HG02840 (cell line): Measurements from ENCODE around the gene ERMP1.
"Not testable (repeated sequence)": the region's sequence is repeated elsewhere in the genome, so short reads cannot be mapped to it uniquely, and the experiment has no call there.

Experiments
- ATAC-seq: cut with Tn5 transposase; IDR thresholded peaks from one replicate; pipeline ENCODE4 v1.9.1; 2021; ENCODE audit warnings: mild to moderate bottlenecking, moderate library complexity, moderate number of reproducible peaks; ENCODE audit not compliant: unreplicated experiment, low FRiP score

The ERMP1 gene

DNA sequence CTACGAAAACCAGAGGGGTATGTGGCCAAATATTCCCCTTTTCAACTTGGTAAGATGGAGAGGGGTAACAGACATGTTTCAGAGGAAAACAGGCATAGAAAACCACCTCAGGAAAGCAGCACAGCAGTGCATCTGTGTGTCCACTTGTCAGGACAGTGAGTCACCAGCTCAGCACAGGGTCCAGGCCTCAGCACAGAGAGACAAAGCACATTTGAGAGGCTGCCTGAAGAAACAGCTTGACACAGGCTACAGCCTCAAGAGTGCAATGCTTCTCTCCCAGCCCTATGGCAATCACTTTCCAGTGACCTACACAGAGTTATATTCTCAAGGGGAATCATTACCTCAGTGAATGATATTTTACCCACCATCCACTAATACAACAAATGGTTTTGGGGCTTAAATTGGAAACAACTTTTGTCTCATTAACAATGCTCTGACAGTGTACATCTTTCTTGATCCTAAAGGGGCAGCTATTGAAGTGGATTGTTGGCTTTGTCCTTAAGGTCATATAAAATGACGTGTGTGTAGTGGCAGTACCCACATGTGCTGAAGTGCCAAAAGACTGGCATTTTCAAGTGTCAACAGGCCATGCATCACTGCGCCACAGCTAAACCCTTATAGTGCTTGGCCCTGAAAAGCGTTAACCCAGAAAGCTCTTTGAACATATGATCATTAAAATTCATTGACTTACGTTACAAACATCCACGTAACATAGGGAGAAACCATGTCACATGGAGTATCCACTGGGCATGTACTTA is 46.4 kb downstream of the ERMP1 start:
- no peak for ATAC-seq

DNA sequence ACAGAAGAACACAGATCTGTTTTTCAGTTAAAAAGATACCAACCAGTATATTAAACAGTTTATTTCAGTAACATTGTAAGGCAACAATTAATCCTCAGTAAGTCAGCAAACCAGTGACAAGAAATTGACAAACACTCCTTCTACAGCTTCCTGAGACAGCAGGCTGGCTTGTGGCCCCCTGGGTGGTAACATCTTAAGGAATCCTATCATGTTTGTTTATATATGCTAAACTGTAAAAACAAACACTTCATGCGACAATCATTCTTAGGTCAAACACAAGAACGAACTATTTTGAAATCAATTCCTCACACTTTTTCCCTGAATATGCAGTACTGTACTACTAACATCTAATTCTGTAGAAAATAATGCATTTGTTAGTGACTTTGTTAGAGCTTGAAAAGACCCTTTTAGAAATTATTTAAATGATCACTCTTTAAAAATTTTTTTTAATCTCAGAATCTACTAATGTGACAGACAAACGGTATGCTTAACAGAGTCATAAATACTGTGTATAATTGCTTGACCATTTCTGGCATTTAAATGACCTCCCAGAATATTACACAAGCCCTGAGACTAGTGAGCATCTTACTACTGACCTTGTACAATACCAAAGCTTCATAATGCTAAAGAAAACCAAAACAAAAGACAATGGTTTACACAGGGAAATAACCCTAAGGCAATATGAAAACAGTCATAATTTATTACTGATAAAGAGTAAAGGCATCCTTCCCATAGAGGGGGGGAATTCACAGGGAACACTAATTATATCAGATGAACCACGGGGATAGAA is 48.2 kb downstream of the ERMP1 start:
- ATAC-seq = no peak

DNA sequence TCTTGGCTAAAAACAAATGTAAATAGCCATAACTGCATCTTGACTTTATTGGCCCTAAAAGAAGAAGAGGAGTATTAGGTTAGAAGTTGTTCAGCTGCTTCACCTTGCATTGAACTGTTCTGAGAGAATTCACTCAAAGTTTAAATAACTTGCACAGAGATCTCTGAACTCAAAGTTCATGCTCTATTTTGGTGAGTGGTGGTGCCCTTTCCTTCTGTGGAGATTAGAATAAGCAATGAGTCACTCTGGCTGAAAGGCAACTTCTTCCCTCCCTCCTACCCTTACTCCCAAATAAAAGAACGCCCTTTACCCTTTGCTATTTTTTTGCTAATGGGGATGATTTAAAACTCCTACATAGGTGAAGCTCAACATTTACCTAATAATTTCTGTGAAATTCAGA is 48.9 kb downstream of the ERMP1 start:
- ATAC-seq = no peak

DNA sequence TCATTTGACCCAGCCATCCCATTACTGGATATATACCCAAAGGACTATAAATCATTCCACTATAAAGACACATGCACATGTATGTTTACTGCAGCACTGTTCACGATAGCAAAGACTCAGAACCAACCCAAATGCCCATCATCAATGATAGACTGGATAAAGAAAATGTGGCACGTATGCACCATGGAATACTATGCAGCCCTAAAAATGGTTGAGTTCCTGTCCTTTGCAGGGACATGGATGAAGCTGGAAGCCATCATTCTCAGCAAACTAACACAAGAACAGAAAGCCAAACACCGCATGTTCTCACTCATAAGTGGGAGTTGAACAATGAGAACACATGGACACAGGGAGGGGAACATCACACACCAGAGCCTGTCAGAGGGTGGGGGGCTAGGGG is 49.5 kb downstream of the ERMP1 start:
- ATAC-seq = not testable (repeated sequence)

DNA sequence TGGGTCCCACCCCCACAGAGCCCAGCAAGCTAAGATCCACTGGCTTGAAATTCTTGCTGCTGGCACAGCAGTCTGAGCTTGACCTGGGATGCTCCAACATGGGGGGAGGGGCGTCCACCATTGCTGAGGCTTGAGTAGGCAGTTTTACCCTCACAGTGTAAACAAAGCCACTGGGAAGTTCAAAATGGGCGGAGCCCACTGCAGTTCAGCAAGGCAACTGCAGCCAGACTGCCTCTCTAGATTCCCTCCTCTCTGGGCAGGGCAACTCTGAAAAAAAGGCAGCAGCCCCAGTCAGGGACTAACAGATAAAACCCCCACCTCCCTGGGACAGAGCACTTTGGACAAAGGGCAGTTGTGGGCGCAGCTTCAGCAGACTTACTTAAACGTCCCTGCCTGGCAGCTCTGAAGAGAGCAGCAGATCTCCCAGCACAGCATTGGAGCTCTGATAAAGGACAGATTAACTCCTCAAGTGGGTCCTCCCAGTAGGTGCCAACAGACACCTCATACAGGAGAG is 53.2 kb downstream of the ERMP1 start:
- not testable (repeated sequence) for ATAC-seq

DNA sequence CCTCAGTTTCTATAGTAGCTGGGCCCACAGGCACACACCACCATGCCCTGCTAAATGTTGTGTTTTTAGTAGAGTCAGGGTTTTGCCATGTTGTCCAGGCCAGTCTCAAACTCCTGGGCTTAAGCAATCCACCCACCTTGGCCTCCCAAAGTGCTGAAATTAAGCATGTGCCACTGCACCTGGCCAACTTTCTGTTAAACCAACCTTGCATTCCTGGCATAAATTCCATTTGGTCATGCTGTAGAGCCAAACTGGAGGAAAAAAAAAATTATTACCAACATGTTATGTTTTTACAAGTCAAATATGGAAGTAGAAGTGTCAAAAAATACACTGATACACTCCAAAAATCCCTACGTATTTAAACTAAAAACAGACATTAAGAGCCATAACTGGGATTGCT is 54.1 kb downstream of the ERMP1 start:
- ATAC-seq = no peak

DNA sequence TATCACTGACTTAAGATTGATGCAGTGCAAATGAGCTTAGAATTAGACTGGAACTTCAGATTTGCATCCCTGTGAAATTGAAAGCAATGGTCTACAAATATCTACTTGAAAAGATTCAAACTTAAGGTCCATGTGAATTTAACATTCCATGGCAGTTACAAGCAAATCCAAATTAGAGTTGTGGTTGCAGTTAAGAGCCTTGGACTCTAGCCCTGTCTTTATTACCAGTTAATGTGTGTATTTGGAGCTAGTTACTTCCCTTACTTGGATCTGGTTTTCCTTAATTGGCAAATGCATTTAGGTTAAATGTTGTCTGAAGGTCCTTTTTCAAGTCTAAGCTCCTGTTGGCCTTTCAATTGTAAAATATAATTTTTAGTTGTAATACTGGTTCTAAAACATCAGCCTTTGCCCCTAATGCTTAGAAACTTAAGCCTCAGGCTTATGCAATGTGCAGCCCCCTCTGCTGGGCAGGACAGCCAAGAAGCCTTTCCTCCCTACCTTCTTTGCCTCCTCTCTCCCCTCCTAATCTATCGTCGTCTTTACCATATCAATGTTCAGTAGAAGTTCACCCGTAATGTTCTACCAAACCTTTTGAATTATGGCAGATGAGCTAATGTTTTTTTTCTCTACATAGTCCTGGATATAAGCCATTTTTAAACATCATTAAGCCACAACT is 59.5 kb downstream of the ERMP1 start:
- ATAC-seq = no peak

DNA sequence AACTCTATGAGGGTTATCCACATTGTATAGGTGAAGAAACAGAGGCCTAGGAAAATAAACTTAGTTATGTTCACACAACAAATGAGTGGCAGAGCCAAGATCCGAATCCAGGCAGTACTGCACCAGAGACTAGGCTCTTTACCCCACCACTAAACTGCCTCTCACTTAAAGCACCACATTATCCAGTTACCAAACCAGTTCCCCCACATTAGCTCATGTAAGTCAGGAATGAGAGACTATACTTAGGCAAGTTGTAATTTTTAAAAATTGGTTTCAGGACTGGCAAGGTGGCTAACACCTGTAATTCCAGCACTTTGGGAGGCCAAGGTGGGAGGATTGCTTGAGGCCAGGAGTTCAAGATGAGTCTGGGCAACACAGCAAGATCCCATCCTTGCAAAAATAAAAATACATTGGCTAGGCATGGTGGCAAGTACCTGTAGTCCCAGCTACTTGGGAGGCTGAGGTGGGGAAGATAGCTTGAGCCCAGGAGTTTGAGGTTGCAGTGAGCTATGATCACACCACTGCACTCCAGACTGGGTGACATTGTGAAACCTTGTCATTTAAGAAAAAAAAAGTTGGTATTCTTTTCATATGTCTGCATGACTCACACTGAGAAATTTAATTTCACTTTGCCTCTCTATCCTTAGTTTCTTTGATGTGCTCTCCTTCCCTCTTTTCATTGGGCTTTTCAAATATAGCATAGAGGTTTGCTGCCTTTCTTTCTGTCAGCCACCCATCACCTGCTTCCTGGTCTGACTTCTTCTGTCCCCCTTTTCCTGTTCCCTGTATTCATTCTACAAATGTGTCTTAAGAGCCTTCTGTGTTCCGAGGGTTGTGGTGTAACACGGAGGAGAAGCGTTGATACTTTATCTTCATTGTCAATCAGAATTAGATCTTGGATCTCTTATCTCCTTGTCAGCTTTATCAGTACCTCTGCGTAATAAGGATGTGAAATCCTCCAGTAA is 64.7 kb downstream of the ERMP1 start:
- no peak for ATAC-seq

DNA sequence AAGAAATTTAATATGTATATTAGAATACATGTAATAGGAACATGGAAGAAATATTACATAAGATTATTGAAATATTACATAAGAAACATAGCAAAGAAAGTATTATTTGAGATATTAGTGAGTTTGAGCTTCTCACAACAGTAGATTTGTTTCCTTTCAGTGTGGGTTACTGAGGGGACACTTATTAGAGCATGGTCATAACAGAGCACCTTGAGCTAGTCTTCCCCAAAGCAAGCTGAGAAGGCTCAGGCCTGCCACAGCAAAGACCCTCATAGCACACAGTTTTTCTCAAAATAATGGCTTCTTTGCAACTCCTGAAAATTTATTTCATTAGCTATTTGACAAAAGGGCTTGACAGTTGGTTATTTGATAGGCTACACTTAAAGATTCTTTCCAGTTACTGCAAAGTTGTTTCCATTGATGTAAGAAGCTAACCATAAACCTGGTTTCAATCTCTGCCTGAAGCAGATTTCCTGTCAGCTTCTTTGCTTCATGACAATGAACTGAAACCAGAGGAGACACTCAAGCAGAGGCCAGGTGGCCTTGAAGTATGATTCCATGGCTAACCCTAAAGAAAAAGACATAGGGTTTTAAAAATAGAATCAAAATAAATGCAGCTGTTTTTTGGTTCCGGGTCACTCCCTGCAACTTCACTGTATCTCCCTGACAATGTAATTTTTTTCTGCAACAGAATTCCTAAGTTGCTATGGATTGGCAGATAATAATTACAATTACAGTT is 68.6 kb downstream of the ERMP1 start:
- ATAC-seq = no peak

DNA sequence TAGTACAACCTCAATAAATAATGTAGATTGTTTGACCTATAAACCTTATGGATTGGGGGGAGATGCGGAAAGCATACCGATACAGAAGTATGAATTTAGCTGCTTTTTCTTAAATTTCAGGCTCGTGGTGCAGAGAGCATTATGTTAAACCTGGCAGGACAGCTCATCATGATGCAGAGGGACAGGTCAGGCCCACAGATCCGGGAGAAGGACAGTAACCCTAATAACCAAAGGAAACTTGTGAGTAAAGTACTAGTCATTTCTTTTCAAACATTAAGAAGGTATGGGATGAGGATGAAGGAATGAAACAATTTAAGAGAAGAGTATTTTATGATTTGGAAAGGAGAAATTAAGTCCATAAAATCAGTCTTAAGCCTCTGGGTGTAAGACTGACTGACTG is 70.5 kb downstream of the ERMP1 start:
- ATAC-seq = no peak

DNA sequence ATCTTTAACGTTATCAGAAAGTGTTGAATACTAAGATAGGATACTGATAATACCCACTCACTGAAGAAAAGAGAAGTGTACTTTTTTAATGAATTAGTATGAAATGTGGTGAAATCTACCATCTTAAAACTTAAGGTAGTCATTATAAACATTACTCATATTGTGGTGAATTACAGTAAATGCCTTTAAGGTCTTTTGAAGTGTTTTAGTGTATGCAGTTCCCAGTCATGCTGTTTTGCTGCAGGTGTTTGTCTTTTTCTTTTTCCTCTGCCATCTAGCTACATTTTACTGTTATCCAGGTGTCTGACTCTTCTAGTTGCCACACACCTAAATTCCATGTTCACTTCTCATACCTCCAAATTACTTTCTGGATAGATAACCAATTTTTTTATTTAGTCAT is 72.6 kb downstream of the ERMP1 start:
- ATAC-seq = no peak

DNA sequence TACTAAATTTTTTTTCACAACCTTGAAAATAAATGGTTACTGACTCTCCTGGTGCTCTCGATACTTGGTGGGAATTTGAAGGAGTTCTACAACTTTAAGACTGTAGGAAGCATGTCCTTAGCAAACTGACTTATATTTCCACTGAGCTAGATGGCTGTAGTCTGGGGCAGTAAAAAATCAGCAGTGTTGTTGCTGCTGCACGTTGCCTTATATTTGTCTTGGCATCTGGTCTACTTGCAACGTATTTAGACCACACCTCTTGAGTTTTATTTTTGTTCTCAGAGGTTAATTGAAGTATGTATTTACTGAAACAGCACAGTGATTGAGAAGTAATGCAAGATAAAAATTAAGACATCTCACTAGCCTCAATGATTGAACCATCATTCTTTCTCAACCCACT is 76.3 kb downstream of the ERMP1 start:
- no peak for ATAC-seq

DNA sequence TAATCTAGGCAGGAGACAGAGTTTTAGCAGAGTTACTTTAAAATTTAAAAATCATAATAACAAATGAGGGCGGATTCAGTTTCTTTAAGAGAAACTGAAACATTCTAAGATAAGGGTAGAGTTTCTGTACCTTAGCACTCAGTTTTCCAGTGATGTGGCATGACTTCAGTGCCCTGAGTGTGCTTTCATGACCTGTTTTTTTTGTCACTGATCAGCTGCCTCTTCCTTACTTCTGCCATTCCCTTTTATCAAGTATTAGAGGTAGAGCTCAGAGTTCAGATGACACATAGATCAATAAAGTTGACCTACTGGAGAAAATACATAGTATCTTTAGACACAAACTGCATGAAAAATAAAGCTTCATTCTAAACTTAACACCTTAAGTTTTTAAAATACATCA is 82.3 kb downstream of the ERMP1 start:
- no peak for ATAC-seq

DNA sequence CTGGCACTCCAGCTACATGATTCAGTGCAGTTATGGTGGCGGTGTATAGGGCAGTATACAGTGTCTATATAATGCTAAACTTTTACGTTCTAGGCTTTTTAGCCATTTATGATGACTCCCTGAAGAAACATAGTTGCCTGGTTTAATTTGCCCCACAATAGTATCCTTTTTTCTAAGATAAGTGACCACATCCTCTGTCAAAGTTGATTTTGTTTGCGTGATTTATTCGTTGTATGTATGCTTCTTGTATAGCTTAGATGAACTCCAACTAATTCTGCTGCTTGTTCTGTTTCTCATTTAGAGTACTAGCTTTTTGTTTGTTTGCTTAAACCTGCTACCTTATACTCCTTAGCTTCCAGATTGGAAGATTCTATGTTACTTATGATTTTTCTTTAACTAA is 83.6 kb downstream of the ERMP1 start:
- no peak for ATAC-seq

DNA sequence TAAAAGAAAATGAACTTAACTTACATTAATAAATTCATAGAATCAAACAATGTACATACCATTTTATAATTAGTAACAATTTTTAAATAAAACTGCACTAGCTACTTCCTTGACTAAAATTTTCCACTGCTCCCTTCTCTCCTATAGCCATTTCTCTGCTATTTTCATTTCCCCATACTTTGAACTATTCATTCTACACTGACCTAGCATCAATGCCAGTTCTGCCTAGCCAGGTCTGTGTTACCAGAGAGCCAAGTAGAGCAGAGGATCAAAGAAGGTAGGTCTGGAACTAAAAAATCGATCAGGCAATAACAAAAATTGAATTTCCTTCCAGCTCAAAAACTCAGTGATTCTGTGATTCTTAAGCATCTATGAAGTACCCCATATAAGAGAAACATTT is 84.5 kb downstream of the ERMP1 start:
- no peak for ATAC-seq

DNA sequence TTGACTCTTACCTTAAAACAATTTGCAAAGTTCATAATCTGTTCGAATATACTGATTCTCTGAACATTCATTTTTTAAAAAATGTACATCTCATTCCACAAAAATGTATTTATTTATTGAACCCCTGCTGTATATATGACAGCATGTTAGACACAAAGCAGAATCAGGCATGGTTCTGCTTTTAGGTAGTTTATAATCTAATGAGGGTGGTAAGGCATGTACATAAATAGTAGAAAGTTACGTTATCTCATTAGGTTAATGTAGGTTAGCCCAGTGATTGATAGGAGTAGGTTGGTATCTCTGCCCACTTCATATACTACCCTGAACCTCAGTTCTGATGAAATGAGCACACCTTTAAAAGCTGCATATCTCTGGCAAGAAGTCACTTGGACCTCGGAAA is 89.8 kb downstream of the ERMP1 start:
- no peak for ATAC-seq

DNA sequence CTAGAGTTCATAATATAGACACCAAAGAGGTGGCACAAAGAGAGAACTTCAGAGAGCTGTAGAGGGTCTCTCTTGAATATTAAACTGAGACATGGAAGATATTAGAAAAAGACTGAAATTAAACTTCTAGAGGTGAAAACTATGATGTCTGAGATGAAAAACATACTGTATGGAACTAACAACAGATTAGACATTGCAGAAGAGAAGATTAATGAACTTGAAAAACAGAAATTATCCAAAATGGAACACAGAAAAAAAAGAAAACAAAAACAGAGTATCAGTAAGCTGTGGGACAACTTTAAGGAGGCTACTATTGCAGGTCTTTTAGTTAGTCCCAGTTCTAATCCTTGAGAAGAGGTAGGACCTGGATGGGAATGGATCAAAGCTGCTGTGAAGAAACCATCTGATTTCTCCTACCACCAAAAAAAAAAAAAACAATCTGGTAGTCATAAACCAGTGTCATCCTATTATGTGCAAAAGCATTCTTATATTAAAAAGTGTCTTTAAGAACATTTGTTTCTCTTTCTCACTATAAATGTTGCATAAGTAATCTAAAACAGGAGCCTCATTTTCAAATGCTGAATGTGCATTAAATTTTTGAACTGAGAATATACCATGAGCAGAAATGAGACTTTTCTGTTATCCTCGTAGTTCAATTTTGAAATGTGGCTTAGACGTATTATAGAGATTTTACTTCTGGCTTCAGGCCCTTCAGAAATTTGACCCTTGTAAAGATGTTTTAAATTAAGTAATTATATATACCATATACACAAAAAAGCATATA is 96.2 kb downstream of the ERMP1 start:
- ATAC-seq = no peak

DNA sequence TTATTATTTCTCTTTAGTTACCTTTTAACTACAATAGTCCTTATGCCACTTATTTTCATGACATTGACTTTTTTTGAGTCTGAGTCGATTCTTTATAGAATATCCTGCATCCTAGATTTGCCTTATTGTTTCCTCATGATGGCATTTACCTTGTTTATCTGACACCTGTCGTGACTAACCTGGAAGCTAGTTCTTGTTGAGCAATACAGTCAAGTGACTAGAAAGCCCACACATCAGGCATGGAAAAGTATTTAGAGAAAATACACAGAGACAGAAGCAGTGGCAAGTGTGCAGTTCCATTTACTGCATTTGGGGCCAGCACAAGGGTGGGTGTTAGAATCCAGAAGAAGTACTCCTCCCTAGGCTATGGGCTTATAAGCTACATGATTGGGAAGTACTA is 97.8 kb downstream of the ERMP1 start:
- no peak for ATAC-seq
